K562 (cell line): ENCODE results near the gene ADCY4. TPM values are rescaled to one million over a fixed set of nuclear protein-coding genes. Genes with fewer than 3 reads are reported as not detected.

Experiments used
- ATAC-seq: fragments of 200-7000 bp; cut with Tn5 transposase; 3 replicates; pipeline ENCODE4 v1.9.1; 2020; ENCODE audit warnings: moderate library complexity
- BruUV-seq: library from RNA; stranded (reverse); fragments of 400-500 nt; replicated peaks from 2 replicates; lab custom pipeline; 2021; lab: Mats Ljungman, UMichigan
- CTCF ChIA-PET: fragments of 300-600 bp; formaldehyde crosslinking; extraction: SDS; loops from one replicate; lab custom pipeline; 2021; ENCODE audit warnings: low intra/inter-chr PET ratio; lab: Yijun Ruan, JAX
- POLR2A ChIA-PET: fragments of 300-600, 350-650 bp; sonication (Branson Sonifier 250); formaldehyde crosslinking; extraction: SDS; loops from one replicate; lab custom pipeline; 2021; ENCODE audit warnings: antibody characterized with exemption, inconsistent platforms; lab: Yijun Ruan, JAX
- DNase-seq, 4 experiments: peaks; one replicate each; pipeline versions ENCODE4 v3.0.0 to v3.0.0-alpha.2; 2011 to 2018; ENCODE audit warnings: low spot score in 3 of 4, mixed read lengths in 3 of 4; ENCODE audit errors: extremely low read depth in 1 of 4
- FAIRE-seq: peaks from 2 replicates; lab custom pipeline; 2011; peaks lifted over from hg19 to GRCh38; lab: Jason Lieb, UNC
- H2AFZ ChIP-seq: 2 replicates; pipeline ENCODE4 v1.6.0; 2011; ENCODE audit warnings: low read depth, low read length, control low read depth, inconsistent platforms
- H3K27ac ChIP-seq: fragments of 200-600 bp; 3 replicates; pipeline ENCODE4 v1.8.0; 2011; ENCODE audit warnings: low read depth, mild to moderate bottlenecking, control low read depth, inconsistent platforms, low read length, moderate library complexity, mixed read lengths; ENCODE audit errors: extremely low read depth
- H3K27me3 ChIP-seq, 2 experiments: fragments of 300-600 bp in 1 of 2; 2 replicates in 1 of 2; 3 replicates in 1 of 2; pipeline versions ENCODE4 v1.6.0 to v1.8.0; 2011; ENCODE audit warnings: inconsistent platforms in 2 of 2, low read length in 2 of 2, mild to moderate bottlenecking in 1 of 2, mixed read lengths in 1 of 2, moderate library complexity in 1 of 2; ENCODE audit not compliant: control insufficient read depth in 2 of 2, insufficient read depth in 2 of 2
- H3K36me3 ChIP-seq: fragments of 300-600 bp; 3 replicates; pipeline ENCODE4 v1.8.0; 2011; ENCODE audit warnings: mild to moderate bottlenecking, low read length, inconsistent platforms; ENCODE audit not compliant: control insufficient read depth, insufficient read depth
- H3K4me1 ChIP-seq, 2 experiments: fragments of 200-600 bp in 1 of 2; replicated peaks in 1 of 2; 2 replicates in 1 of 2; 3 replicates in 1 of 2; pipeline versions ENCODE4 v1.5.1 to v1.8.0; 2011; ENCODE audit warnings: inconsistent platforms in 2 of 2, low read length in 2 of 2, mild to moderate bottlenecking in 1 of 2, mixed read lengths in 1 of 2, moderate library complexity in 1 of 2; ENCODE audit not compliant: control insufficient read depth in 2 of 2, insufficient read depth in 2 of 2
- H3K4me2 ChIP-seq: 2 replicates; pipeline ENCODE4 v1.6.1; 2011; ENCODE audit warnings: low read length, control low read depth, inconsistent platforms, mixed read lengths; ENCODE audit not compliant: insufficient read depth
- H3K4me3 ChIP-seq: fragments of 200-600 bp; sonication (generic), shearing (Covaris generic); 2 replicates; pipeline ENCODE4 v1.5.1; 2016; ENCODE audit warnings: control low read depth, inconsistent platforms
- H3K79me2 ChIP-seq: fragments of 200-600 bp; 3 replicates; pipeline ENCODE4 v1.8.0; 2011; ENCODE audit warnings: low read length, inconsistent platforms; ENCODE audit not compliant: control insufficient read depth, insufficient read depth
- H3K9ac ChIP-seq, 2 experiments: 2 replicates each; pipeline versions ENCODE4 v1.6.0 to v1.6.1; 2011; ENCODE audit warnings: low read depth in 2 of 2, low read length in 2 of 2, control low read depth in 1 of 2, inconsistent platforms in 1 of 2, mild to moderate bottlenecking in 1 of 2, mixed read lengths in 1 of 2; ENCODE audit not compliant: insufficient read depth in 1 of 2
- H3K9me1 ChIP-seq: one replicate; pipeline ENCODE4 v1.6.0; 2011; ENCODE audit warnings: inconsistent platforms, mild to moderate bottlenecking, low read length, moderate library complexity; ENCODE audit not compliant: control insufficient read depth, insufficient read depth
- H3K9me3 ChIP-seq: replicated peaks from 2 replicates; pipeline ENCODE4 v1.5.1; 2011; ENCODE audit warnings: low read depth, low read length, inconsistent platforms; ENCODE audit not compliant: control insufficient read depth, insufficient read depth
- H4K20me1 ChIP-seq: replicated peaks from 2 replicates; pipeline ENCODE4 v1.6.1; 2011; ENCODE audit warnings: low read length, inconsistent platforms, mixed read lengths; ENCODE audit not compliant: control insufficient read depth, insufficient read depth
- CBX2 ChIP-seq: fragments of 200-600 bp; sonication (generic); IDR thresholded peaks from one replicate; pipeline ENCODE4 v1.6.1; 2012; ENCODE audit warnings: mild to moderate bottlenecking, low read length, inconsistent platforms; ENCODE audit not compliant: insufficient read depth, poor library complexity, severe bottlenecking
- ETV6 ChIP-seq, 3 experiments: fragments of 150-350 bp in 1 of 3; sonication (generic) in 1 of 3; formaldehyde crosslinking in 1 of 3; IDR thresholded peaks; 2 replicates each; pipeline versions ENCODE4 v1.6.1 to v1.8.0; 2014 to 2022; ENCODE audit warnings: borderline replicate concordance in 2 of 3, low read depth in 2 of 3, antibody characterized with exemption in 1 of 3, low read length in 1 of 3, mild to moderate bottlenecking in 1 of 3, missing genetic modification reagents in 1 of 3
- HIVEP1 ChIP-seq: fragments of 250-450 bp; sonication (Bioruptor Pico); IDR thresholded peaks from 2 replicates; pipeline ENCODE4 v1.4.0; 2020; ENCODE audit warnings: mild to moderate bottlenecking
- HNRNPUL1 ChIP-seq: fragments of 200-400 bp; formaldehyde crosslinking; IDR thresholded peaks from 2 replicates; pipeline ENCODE4 v1.6.1; 2017; ENCODE audit warnings: low read length
- JUN ChIP-seq, 2 experiments: sonication (generic) in 1 of 2; formaldehyde crosslinking in 1 of 2; IDR thresholded peaks; 2 replicates each; pipeline versions ENCODE4 v1.6.1 to v1.8.0; 2012 to 2022; ENCODE audit warnings: borderline replicate concordance in 2 of 2, mild to moderate bottlenecking in 2 of 2, improper control_type of control experiment in 1 of 2, low read depth in 1 of 2, low read length in 1 of 2, missing genetic modification reagents in 1 of 2
- KLF6 ChIP-seq: fragments of 250-450 bp; sonication (Bioruptor Pico); IDR thresholded peaks from 2 replicates; pipeline ENCODE4 v1.4.0; 2020; ENCODE audit warnings: mild to moderate bottlenecking, moderate library complexity, borderline replicate concordance
- POLR2A ChIP-seq: fragments of 450-650 bp; conservative IDR thresholded peaks from 2 replicates; pipeline ENCODE4 v1.6.1; 2016
- SAFB2 ChIP-seq: fragments of 200-400 bp; formaldehyde crosslinking; IDR thresholded peaks from 2 replicates; pipeline ENCODE4 v1.6.1; 2018; ENCODE audit warnings: borderline replicate concordance, low read length, low read depth, moderate library complexity; ENCODE audit not compliant: severe bottlenecking
- SAP30 ChIP-seq: fragments of 200-600 bp; sonication (generic); IDR thresholded peaks from 2 replicates; pipeline ENCODE4 v1.6.1; 2012; ENCODE audit warnings: borderline replicate concordance, low read depth, mild to moderate bottlenecking, moderate library complexity, low read length, control low read depth, inconsistent platforms; ENCODE audit not compliant: insufficient read depth, poor library complexity, severe bottlenecking
- SLC30A9 ChIP-seq: fragments of 250-450 bp; sonication (Bioruptor Pico); IDR thresholded peaks from 2 replicates; pipeline ENCODE4 v1.8.0; 2022; ENCODE audit warnings: mild to moderate bottlenecking, moderate library complexity
- ZNF23 ChIP-seq: fragments of 250-450 bp; sonication (Bioruptor Pico); IDR thresholded peaks from 2 replicates; pipeline ENCODE4 v1.4.0; 2020; ENCODE audit warnings: mild to moderate bottlenecking
- ZNF785 ChIP-seq: fragments of 250-450 bp; sonication (Bioruptor Pico); IDR thresholded peaks from 2 replicates; pipeline ENCODE4 v1.4.0; 2020; ENCODE audit warnings: mild to moderate bottlenecking
- WGBS: fragments of 100-300 bp; shearing (Covaris generic); methylation state at CpG from one replicate; pipeline ENCODE4 v1.1.6; 2016; ENCODE audit warnings: low coverage, mixed read lengths; ENCODE audit not compliant: insufficient coverage; ENCODE audit errors: missing lambda C conversion rate; 5-methylcytosine and 5-hydroxymethylcytosine counted together
- in situ Hi-C: fragments of 300-500 bp; cut with MboI; formaldehyde crosslinking; loops from 4 replicates; pipeline ENCODE4 v1.15.0; 2018; ENCODE audit warnings: inconsistent platforms, mixed read lengths
- intact Hi-C: fragments of 100-400 bp; cut with micrococcal nuclease; formaldehyde crosslinking; loops from 2 replicates; pipeline ENCODE4 v1.14.2; 2022
- polyA plus RNA-seq, 8 experiments: library from polyadenylated mRNA; depleted of rRNA in 4 of 8; stranded (reverse) in 5 of 8; unstranded in 3 of 8; fragments of >200 nt; fragmentation: Nextera tagmentation in 2 of 8; fragmentation: Illumina TruSeq in 1 of 8; extraction: Ambion mirVana in 2 of 8; extraction: Trizol in 1 of 8; gene quantifications; 2 replicates each; pipeline versions ENCODE4 v1.2.1 to v1.2.3, GENCODE V29; 2011 to 2014; ENCODE audit warnings: inconsistent platforms in 1 of 8, missing spikeins in 1 of 8
- total RNA-seq, 7 experiments: library from RNA; depleted of rRNA in 6 of 7; stranded (reverse); fragments of >200 nt in 6 of 7; fragmentation: Illumina TruSeq in 2 of 7; extraction: Trizol in 2 of 7; gene quantifications; 2 replicates each; pipeline versions ENCODE4 v1.2.1 to v1.2.3, GENCODE V29; 2011 to 2021; ENCODE audit warnings: low replicate concordance in 1 of 7
- TF ChIP-seq, protein P1 (sequence below): fragments of 250-450 bp; sonication (Bioruptor Pico); IDR thresholded peaks from 2 replicates; pipeline ENCODE4 v1.4.0; 2020
- TF ChIP-seq, protein P2 (sequence below): fragments of 450-650 bp; IDR thresholded peaks from 2 replicates; pipeline ENCODE4 v1.6.1; 2014; ENCODE audit warnings: low read depth, mild to moderate bottlenecking, moderate library complexity, borderline replicate concordance

The ADCY4 gene
- total and polyA plus RNA-seq, 9 of the 15 experiments (the other 6 are each of a cell fraction or from before 2014, with no cell fraction given): 0.04 to 0.31 (median 0.15) TPM; not detected in 2

DNA sequence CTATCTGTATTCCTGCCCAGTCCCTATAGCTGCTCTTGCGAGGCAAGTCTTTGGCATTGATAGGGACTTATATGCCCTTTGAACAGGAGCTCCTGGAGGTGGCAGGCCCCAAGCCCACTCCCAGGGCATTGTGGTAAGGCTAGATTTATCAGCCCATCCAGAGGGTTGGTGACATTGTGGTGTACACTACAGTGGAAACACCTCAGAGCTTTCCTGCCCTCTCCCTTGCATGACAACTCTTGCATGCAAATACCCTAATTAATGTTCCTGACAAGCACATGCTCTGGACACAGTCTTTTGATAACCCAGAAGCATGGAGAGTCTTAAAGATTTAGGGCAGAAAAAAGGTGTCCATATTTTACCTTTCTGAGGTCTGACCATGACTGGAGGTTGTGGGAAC, 5.7 kb upstream of the ADCY4 start:
- H3K27me3 ChIP-seq: peaks cover 0 to 9% of the 10 kb centered on the region in 2 experiments; a peak in 1 of 5 replicates
- intact Hi-C loops: no loop called here
- TF ChIP-seq HIVEP1 (CRISPR knock-in tag) (no peak), SAP30 (no peak), KLF6 (CRISPR knock-in tag) (no peak), CBX2 (no peak), HNRNPUL1 (no peak), ZNF23 (CRISPR knock-in tag) (no peak), SAFB2 (no peak), SLC30A9 (CRISPR knock-in tag) (no peak), JUN (IDR thresholded peaks at IDR 0.05; ENCODE audit: borderline replicate concordance, low read depth, low read length) (no peak), JUN (CRISPR knock-in tag; IDR thresholded peaks at IDR 0.05; ENCODE audit: borderline replicate concordance) (no peak), ETV6 (IDR thresholded peaks at IDR 0.05; ENCODE audit: borderline replicate concordance in 1 of 2, low read depth in 2 of 2, low read length in 1 of 2) (no peak), ETV6 (CRISPR knock-in tag; IDR thresholded peaks at IDR 0.05; ENCODE audit: borderline replicate concordance) (no peak), POLR2A (no peak), ZNF785 (no peak)
- TF ChIP-seq, protein P1, sequence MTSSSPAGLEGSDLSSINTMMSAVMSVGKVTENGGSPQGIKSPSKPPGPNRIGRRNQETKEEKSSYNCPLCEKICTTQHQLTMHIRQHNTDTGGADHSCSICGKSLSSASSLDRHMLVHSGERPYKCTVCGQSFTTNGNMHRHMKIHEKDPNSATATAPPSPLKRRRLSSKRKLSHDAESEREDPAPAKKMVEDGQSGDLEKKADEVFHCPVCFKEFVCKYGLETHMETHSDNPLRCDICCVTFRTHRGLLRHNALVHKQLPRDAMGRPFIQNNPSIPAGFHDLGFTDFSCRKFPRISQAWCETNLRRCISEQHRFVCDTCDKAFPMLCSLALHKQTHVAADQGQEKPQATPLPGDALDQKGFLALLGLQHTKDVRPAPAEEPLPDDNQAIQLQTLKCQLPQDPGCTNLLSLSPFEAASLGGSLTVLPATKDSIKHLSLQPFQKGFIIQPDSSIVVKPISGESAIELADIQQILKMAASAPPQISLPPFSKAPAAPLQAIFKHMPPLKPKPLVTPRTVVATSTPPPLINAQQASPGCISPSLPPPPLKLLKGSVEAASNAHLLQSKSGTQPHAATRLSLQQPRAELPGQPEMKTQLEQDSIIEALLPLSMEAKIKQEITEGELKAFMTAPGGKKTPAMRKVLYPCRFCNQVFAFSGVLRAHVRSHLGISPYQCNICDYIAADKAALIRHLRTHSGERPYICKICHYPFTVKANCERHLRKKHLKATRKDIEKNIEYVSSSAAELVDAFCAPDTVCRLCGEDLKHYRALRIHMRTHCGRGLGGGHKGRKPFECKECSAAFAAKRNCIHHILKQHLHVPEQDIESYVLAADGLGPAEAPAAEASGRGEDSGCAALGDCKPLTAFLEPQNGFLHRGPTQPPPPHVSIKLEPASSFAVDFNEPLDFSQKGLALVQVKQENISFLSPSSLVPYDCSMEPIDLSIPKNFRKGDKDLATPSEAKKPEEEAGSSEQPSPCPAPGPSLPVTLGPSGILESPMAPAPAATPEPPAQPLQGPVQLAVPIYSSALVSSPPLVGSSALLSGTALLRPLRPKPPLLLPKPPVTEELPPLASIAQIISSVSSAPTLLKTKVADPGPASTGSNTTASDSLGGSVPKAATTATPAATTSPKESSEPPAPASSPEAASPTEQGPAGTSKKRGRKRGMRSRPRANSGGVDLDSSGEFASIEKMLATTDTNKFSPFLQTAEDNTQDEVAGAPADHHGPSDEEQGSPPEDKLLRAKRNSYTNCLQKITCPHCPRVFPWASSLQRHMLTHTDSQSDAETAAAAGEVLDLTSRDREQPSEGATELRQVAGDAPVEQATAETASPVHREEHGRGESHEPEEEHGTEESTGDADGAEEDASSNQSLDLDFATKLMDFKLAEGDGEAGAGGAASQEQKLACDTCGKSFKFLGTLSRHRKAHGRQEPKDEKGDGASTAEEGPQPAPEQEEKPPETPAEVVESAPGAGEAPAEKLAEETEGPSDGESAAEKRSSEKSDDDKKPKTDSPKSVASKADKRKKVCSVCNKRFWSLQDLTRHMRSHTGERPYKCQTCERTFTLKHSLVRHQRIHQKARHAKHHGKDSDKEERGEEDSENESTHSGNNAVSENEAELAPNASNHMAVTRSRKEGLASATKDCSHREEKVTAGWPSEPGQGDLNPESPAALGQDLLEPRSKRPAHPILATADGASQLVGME: no peak
- TF ChIP-seq, protein P2, sequence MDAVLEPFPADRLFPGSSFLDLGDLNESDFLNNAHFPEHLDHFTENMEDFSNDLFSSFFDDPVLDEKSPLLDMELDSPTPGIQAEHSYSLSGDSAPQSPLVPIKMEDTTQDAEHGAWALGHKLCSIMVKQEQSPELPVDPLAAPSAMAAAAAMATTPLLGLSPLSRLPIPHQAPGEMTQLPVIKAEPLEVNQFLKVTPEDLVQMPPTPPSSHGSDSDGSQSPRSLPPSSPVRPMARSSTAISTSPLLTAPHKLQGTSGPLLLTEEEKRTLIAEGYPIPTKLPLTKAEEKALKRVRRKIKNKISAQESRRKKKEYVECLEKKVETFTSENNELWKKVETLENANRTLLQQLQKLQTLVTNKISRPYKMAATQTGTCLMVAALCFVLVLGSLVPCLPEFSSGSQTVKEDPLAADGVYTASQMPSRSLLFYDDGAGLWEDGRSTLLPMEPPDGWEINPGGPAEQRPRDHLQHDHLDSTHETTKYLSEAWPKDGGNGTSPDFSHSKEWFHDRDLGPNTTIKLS: no peak

More for the DNA sequence above, 5.7 kb upstream of the ADCY4 start:
- no peaks in the 10 kb centered on the region for H4K20me1 ChIP-seq
- WGBS: 89% methylated on average over 1 of the region's 1 CpG
- no peak for DNase-seq
- in situ Hi-C loops: loop anchor here (25.0 kb wide), 1 partner anchor 347 kb away; no protein-coding TSS in a partner anchor
- BruUV-seq: no TSS peak
- POLR2A ChIA-PET: interaction anchor here (1.9 kb wide), 1 partner anchor 11 kb away, joined by 3 read pairs; no protein-coding TSS in a partner anchor
- ATAC-seq: no peak
- H3K4me3 ChIP-seq: no peak overlapping the region
- no peak overlapping the region for H3K9ac ChIP-seq
- FAIRE-seq: no peak
- H3K9me1 ChIP-seq: no peaks in the 10 kb centered on the region
- H3K4me1 ChIP-seq: peaks cover 5 to 13% of the 10 kb centered on the region in 2 experiments; a peak in 3 of 5 replicates
- no peak overlapping the region for H3K4me2 ChIP-seq
- no peaks in the 10 kb centered on the region for H3K9me3 ChIP-seq
- no peak overlapping the region for H2AFZ ChIP-seq
- H3K79me2 ChIP-seq: no peaks in the 10 kb centered on the region
- no peak overlapping the region for H3K27ac ChIP-seq
- no peaks in the 10 kb centered on the region for H3K36me3 ChIP-seq
- CTCF ChIA-PET: no interaction called here
